ENCODE results near the gene MED13L.

- TF ChIP-seq POLR2A (IDR thresholded peaks at IDR 0.05) (no peak), CTCF (IDR thresholded peaks at IDR 0.05) (no peak)
Observed at GRCh38 chr12:116216022-116216756, 61.3 kb downstream of the MED13L start.

All from heart left ventricle (tissue), 13 donors.